Measurements from ENCODE around the gene NETO1.

GRCh38 chr18:72692595-72692994 is 175.2 kb downstream of the NETO1 start:
- no peak for TF ChIP-seq ZNF670 (tag by site-specific recombination; IDR thresholded peaks at IDR 0.05; ENCODE audit: low read depth)
- no peak for TF ChIP-seq ZNF311 (tag by site-specific recombination; IDR thresholded peaks at IDR 0.05; ENCODE audit: borderline replicate concordance)
- no peak for TF ChIP-seq CTCF (tag by site-specific recombination; IDR thresholded peaks at IDR 0.05)
- TF ChIP-seq ZNF501 (tag by site-specific recombination; IDR thresholded peaks at IDR 0.05) = no peak
- TF ChIP-seq, protein P1, sequence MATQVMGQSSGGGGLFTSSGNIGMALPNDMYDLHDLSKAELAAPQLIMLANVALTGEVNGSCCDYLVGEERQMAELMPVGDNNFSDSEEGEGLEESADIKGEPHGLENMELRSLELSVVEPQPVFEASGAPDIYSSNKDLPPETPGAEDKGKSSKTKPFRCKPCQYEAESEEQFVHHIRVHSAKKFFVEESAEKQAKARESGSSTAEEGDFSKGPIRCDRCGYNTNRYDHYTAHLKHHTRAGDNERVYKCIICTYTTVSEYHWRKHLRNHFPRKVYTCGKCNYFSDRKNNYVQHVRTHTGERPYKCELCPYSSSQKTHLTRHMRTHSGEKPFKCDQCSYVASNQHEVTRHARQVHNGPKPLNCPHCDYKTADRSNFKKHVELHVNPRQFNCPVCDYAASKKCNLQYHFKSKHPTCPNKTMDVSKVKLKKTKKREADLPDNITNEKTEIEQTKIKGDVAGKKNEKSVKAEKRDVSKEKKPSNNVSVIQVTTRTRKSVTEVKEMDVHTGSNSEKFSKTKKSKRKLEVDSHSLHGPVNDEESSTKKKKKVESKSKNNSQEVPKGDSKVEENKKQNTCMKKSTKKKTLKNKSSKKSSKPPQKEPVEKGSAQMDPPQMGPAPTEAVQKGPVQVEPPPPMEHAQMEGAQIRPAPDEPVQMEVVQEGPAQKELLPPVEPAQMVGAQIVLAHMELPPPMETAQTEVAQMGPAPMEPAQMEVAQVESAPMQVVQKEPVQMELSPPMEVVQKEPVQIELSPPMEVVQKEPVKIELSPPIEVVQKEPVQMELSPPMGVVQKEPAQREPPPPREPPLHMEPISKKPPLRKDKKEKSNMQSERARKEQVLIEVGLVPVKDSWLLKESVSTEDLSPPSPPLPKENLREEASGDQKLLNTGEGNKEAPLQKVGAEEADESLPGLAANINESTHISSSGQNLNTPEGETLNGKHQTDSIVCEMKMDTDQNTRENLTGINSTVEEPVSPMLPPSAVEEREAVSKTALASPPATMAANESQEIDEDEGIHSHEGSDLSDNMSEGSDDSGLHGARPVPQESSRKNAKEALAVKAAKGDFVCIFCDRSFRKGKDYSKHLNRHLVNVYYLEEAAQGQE (tag by site-specific recombination; IDR thresholded peaks at IDR 0.05) = no peak
- no peak for TF ChIP-seq ZBTB8A (tag by site-specific recombination; IDR thresholded peaks at IDR 0.05)
- TF ChIP-seq, protein P2, sequence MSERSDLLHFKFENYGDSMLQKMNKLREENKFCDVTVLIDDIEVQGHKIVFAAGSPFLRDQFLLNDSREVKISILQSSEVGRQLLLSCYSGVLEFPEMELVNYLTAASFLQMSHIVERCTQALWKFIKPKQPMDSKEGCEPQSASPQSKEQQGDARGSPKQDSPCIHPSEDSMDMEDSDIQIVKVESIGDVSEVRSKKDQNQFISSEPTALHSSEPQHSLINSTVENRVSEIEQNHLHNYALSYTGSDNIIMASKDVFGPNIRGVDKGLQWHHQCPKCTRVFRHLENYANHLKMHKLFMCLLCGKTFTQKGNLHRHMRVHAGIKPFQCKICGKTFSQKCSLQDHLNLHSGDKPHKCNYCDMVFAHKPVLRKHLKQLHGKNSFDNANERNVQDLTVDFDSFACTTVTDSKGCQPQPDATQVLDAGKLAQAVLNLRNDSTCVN (tag by site-specific recombination; optimal IDR thresholded peaks at IDR 0.05) = no peak
- TF ChIP-seq, protein P3, sequence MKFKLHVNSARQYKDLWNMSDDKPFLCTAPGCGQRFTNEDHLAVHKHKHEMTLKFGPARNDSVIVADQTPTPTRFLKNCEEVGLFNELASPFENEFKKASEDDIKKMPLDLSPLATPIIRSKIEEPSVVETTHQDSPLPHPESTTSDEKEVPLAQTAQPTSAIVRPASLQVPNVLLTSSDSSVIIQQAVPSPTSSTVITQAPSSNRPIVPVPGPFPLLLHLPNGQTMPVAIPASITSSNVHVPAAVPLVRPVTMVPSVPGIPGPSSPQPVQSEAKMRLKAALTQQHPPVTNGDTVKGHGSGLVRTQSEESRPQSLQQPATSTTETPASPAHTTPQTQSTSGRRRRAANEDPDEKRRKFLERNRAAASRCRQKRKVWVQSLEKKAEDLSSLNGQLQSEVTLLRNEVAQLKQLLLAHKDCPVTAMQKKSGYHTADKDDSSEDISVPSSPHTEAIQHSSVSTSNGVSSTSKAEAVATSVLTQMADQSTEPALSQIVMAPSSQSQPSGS (tag by site-specific recombination; IDR thresholded peaks at IDR 0.05; ENCODE audit: low read depth) = no peak
- TF ChIP-seq HOXA7 (CRISPR knock-in tag; IDR thresholded peaks at IDR 0.05; ENCODE audit: borderline replicate concordance) = no peak
- no peak for TF ChIP-seq PATZ1 (tag by site-specific recombination; IDR thresholded peaks at IDR 0.05)
- no peak for TF ChIP-seq ZNF529 (tag by site-specific recombination; IDR thresholded peaks at IDR 0.05; ENCODE audit: insufficient replicate concordance)
- no peak for TF ChIP-seq PRDM1 (tag by site-specific recombination; IDR thresholded peaks at IDR 0.05)
- TF ChIP-seq ZNF10 (tag by site-specific recombination; IDR thresholded peaks at IDR 0.05) = no peak
- TF ChIP-seq ZNF629 (tag by site-specific recombination; IDR thresholded peaks at IDR 0.05) = no peak

All from HEK293 (cell line).